Brain microvascular endothelial cell (primary cell): ENCODE measurements around the gene GPR143.
"Not testable (repeated sequence)": the region's sequence is repeated elsewhere in the genome, so short reads cannot be mapped to it uniquely, and the experiment has no call there.

ENCODE experiments used
- DNase-seq: peaks from one replicate; pipeline ENCODE4 v3.0.0-alpha.2; 2020
- H3K27ac ChIP-seq: fragments of 250-450 bp; sonication (Bioruptor Pico); 2 replicates; pipeline ENCODE4 v1.5.1; 2020; ENCODE audit warnings: mild to moderate bottlenecking, moderate library complexity
- H3K27me3 ChIP-seq: fragments of 250-450 bp; sonication (Bioruptor Pico); replicated peaks from 2 replicates; pipeline ENCODE4 v1.5.1; 2020; ENCODE audit warnings: mild to moderate bottlenecking
- H3K36me3 ChIP-seq: fragments of 250-450 bp; sonication (Bioruptor Pico); replicated peaks from 2 replicates; pipeline ENCODE4 v1.5.1; 2020; ENCODE audit warnings: mild to moderate bottlenecking
- H3K4me3 ChIP-seq: 2 replicates; pipeline ENCODE4 v1.5.1; 2011; ENCODE audit warnings: low read depth, mild to moderate bottlenecking, control low read depth, low read length, moderate library complexity
- in situ Hi-C: cut with HindIII; loops from 2 replicates; pipeline ENCODE4 v1.10.0; 2017; ENCODE audit warnings: low sequenced_read_pairs, low pct_ligation_motif_present
- TF ChIP-seq, protein P1 (sequence below): IDR thresholded peaks from 2 replicates; pipeline ENCODE4 v1.5.1; 2011; ENCODE audit warnings: low read depth, mild to moderate bottlenecking, moderate library complexity, low read length, control low read depth, inconsistent platforms; ENCODE audit errors: missing control alignments

GPR143 gene

DNA sequence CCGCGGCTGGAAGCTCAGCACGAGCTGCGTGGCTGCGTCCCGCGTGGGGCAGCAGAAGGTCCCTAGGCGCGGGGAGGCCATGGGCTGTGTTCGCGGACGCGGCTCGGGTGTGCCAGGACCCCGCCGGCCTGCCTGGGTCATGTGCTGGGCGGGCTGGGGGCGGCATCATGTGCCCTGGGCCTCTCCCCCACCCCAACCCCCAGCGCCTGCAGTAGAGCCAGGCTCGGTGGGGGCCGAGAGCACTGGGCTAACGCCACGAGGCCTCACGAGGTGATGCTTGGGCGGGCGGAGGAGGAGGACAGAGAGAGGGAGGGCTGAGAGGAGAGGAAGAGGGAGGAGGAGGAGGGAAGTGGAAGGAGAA is at the start of gene GPR143:
GPR143 (minus strand) TSS at position 111 of the 361 bp plus-strand sequence; CDS start at position 81, 30 bp downstream.
- no peaks in the 10 kb centered on the region for H3K36me3 ChIP-seq
- H3K4me3 ChIP-seq, result peak within 1 kb of the TSS; percentile 35
- H3K27me3 ChIP-seq, result peaks cover 2% of the 10 kb centered on the region
- no peak for DNase-seq
- TF ChIP-seq, protein P1, sequence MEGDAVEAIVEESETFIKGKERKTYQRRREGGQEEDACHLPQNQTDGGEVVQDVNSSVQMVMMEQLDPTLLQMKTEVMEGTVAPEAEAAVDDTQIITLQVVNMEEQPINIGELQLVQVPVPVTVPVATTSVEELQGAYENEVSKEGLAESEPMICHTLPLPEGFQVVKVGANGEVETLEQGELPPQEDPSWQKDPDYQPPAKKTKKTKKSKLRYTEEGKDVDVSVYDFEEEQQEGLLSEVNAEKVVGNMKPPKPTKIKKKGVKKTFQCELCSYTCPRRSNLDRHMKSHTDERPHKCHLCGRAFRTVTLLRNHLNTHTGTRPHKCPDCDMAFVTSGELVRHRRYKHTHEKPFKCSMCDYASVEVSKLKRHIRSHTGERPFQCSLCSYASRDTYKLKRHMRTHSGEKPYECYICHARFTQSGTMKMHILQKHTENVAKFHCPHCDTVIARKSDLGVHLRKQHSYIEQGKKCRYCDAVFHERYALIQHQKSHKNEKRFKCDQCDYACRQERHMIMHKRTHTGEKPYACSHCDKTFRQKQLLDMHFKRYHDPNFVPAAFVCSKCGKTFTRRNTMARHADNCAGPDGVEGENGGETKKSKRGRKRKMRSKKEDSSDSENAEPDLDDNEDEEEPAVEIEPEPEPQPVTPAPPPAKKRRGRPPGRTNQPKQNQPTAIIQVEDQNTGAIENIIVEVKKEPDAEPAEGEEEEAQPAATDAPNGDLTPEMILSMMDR, result no peak
- in situ Hi-C loops, result no loop called here
- no peak within 1 kb of the TSS for H3K27ac ChIP-seq

DNA sequence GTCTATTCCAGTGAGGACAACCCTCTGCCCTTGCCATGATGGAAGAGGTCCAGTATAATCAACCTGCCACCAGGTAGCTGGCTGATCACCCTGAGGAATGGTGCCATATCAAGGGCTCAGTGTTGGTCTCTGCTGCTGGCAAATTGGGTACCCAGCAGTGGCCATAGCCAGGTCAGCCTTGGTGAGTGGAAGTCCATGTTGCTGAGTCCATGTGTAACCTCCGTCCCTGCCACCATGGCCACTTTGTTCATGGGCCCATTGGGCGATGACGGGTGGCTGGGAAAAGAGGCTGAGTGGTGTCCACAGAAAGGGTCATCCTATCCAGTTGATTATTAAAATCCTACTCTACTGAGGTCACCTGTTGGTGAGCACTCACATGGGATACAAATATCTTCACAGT is 45.4 kb upstream of the GPR143 start:
- H3K4me3 ChIP-seq, H3K27ac ChIP-seq, H3K27me3 ChIP-seq, in situ Hi-C loops, H3K36me3 ChIP-seq, DNase-seq: not testable (repeated sequence)

DNA sequence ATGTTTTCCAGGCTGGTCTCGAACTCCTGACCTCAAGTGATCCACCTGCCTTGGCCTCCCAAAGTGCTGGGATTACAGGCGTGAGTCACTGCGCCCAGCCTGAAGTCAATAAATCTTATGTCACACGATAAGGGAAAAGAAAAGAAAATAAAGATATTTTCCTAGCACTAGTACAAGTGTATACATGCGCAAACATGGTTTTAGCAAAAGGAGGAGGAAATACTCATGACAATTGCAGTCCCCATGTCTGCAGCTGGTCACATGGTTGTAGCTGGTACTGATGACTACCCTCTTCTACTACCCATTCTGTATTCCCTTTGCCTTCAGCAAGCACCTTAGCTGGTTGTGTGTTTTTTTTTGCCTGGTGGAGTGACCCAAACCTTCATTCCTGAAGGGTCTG is 44.2 kb upstream of the GPR143 start:
- H3K27me3 ChIP-seq, H3K36me3 ChIP-seq, DNase-seq, in situ Hi-C loops, H3K4me3 ChIP-seq, H3K27ac ChIP-seq: not testable (repeated sequence)

DNA sequence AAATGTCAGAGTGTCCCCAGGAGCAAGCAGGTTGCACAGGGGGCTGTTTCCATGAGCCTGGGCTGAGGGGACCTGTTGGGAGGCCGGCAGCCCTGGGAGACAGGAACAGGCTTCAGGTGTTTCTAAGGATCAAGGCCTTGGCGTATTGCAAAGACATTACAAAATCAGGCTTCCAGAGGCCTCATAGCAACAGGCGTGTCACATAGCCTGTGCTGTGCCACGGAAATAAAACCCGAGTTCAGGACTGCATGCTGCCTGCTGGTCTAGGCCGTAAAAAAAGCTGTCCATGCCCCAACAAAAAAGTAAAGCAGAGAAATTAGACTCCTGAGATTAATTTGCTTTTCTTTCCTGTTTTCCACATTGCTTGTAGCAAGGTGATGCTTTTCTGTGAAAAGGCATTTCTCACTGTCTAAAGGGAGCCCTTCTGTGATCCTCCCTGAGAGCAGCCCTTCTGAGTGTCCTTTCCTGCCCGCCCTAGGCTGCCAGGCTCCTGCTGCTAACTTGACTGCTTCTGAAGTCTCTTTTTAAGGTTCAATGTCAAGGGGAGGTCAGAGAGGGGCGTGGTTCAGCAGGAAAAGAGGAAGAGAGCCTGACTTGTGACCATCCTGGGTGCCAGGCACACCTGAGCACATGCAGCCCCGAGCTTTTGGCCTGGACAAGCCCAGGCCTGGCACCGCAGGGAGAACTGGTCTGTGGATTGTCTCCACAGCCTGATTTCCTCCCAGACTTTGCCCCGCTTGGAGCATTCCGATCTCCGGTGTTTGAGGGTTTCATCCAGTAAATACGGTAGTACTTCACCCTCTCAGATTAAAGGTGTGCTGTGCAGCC is 41.9 kb upstream of the GPR143 start:
- TF ChIP-seq, protein P1, result no peak
- in situ Hi-C loops, result no loop called here
- no peaks in the 10 kb centered on the region for H3K36me3 ChIP-seq
- no peak overlapping the region for H3K4me3 ChIP-seq
- no peak overlapping the region for H3K27ac ChIP-seq
- no peak for DNase-seq
- H3K27me3 ChIP-seq, result no peaks in the 10 kb centered on the region

DNA sequence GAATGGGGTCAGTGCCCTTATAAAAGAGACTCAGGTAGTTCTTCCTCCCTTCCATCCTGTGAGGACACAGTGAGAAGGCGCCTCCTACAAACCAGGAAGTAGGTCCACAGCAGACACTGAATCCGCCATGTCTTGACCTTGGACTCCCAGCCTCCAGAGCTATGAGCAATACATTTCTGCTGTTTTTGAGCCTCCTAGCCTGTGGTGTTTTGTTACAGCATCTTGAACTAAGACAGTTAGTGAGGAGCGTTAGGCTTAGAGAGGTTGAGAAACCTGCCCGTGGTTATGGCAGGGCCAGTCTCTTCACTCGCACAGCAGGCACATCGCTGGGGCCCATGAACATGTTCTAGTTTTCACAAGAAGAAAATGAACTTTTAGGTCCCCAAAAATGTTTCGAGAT is 40.3 kb upstream of the GPR143 start:
- Histone ChIP-seq H3K36me3 (no peaks in the 10 kb centered on the region), H3K4me3 (no peak overlapping the region), H3K27me3 (no peaks in the 10 kb centered on the region), H3K27ac (no peak overlapping the region)
- TF ChIP-seq, protein P1, result no peak
- in situ Hi-C loops, result no loop called here
- DNase-seq, result no peak

DNA sequence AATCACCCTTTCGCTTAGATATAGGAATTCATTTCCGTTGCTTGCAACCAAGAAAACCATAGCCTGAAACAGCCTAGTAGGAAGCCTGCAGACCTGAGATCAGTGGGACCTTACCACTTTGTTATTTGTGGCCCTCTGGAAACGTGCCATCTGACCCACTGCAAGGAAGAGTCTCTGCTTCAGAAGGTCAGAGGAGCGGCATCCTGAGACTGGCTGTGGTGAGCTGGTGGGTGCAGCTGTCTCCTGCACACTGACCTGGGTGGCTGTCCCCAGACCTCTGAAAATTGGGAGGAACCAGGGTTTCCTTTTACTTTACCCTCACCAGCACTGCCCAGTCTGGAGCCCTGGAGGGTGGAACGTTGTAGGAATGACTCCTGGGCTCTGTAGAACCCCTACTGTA is 38.8 kb upstream of the GPR143 start:
- in situ Hi-C loops, result no loop called here
- Histone ChIP-seq H3K27me3 (no peaks in the 10 kb centered on the region), H3K27ac (no peak overlapping the region), H3K4me3 (no peak overlapping the region), H3K36me3 (no peaks in the 10 kb centered on the region)
- TF ChIP-seq, protein P1, result no peak
- DNase-seq, result no peak

DNA sequence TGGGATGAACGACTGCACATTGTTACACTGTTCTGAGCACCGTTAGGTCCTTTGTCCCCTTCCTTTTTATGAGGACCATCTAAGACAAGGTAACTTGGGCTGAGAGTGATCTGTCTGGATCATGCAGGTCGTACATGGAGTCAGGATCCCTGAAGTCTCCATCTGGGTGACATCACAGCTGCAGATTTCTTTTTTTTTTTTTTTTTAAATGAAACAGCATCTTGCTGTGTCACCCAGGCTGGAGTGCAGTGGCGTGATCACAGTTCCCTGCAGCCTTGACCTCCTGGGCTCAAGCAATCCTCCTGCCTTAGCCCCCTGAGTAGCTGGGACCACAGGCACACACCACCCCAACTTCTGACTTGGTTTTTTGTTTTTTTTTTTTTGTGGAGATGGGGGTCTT is 37.1 kb upstream of the GPR143 start:
- no peak for DNase-seq
- TF ChIP-seq, protein P1, result no peak
- Histone ChIP-seq H3K4me3 (no peak overlapping the region), H3K36me3 (no peaks in the 10 kb centered on the region), H3K27ac (no peak overlapping the region), H3K27me3 (no peaks in the 10 kb centered on the region)
- in situ Hi-C loops, result no loop called here
